Large intestine (tissue), 12 donors: ENCODE results near the gene RFC4. TPM values are rescaled to one million over a fixed set of nuclear protein-coding genes. Genes with fewer than 3 reads are reported as not detected.
"Not testable (repeated sequence)": the region's sequence is repeated elsewhere in the genome, so short reads cannot be mapped to it uniquely, and the experiment has no call there.

Source experiments
- DNase-seq, 2 donors: peaks; one replicate each; pipeline versions ENCODE4 v3.0.0 to v3.0.0-alpha.2; 2013
- H3K27ac ChIP-seq: one replicate; pipeline ENCODE4 v1.5.1; 2013; ENCODE audit warnings: low read length
- H3K27me3 ChIP-seq: 2 replicates; pipeline ENCODE4 v1.6.1; 2013; ENCODE audit warnings: low read length; ENCODE audit not compliant: control insufficient read depth, insufficient read depth
- H3K36me3 ChIP-seq: 2 replicates; pipeline ENCODE4 v1.6.1; 2013; ENCODE audit warnings: low read length; ENCODE audit not compliant: control insufficient read depth, insufficient read depth
- H3K4me1 ChIP-seq: one replicate; pipeline ENCODE4 v1.6.1; 2013; ENCODE audit warnings: low read length; ENCODE audit not compliant: control insufficient read depth, insufficient read depth
- H3K4me3 ChIP-seq: one replicate; pipeline ENCODE4 v1.5.1; 2013; ENCODE audit warnings: low read length
- H3K9me3 ChIP-seq: one replicate; pipeline ENCODE4 v1.6.1; 2013; ENCODE audit warnings: mild to moderate bottlenecking, low read depth, low read length, moderate library complexity; ENCODE audit not compliant: control insufficient read depth
- WGBS: methylation state at CpG from one replicate; pipeline ENCODE4 v1.1.5; 2013; ENCODE audit warnings: low lambda C conversion rate; ENCODE audit not compliant: insufficient coverage; 5-methylcytosine and 5-hydroxymethylcytosine counted together
- long read RNA-seq, 11 donors: transcript quantifications; one replicate each; lab custom pipeline, GENCODE V29; 2026
- polyA plus RNA-seq: library from polyadenylated mRNA; unstranded; fragments of 120-200 nt; gene quantifications from one replicate; pipeline ENCODE4 v1.2.1, GENCODE V29; 2013

RFC4 gene
- polyA plus RNA-seq, result 27.8 TPM
- long read RNA-seq, donor 1, partial matches to known transcripts, result 6 of 11 reads
- long read RNA-seq, donor 1, other reads (novel, unspliced or antisense), result 0 of 11 reads
- long read RNA-seq, donor 2, transcript RFC4-201 (11 exons, 1,384 nt), result major isoform, 7 of 17 reads
- long read RNA-seq, donor 2, partial matches to known transcripts, result 8 of 17 reads
- long read RNA-seq, donor 2, other reads (novel, unspliced or antisense), result 0 of 17 reads
- long read RNA-seq, donor 3, result 0 reads
- long read RNA-seq, donor 4, partial matches to known transcripts, result 0 of 1 reads
- long read RNA-seq, donor 4, other reads (novel, unspliced or antisense), result 0 of 1 reads
- long read RNA-seq, donor 5, partial matches to known transcripts, result 7 of 10 reads
- long read RNA-seq, donor 5, other reads (novel, unspliced or antisense), result 0 of 10 reads
- long read RNA-seq, donor 6, partial matches to known transcripts, result 6 of 10 reads
- long read RNA-seq, donor 6, other reads (novel, unspliced or antisense), result 0 of 10 reads
- long read RNA-seq, donor 7, partial matches to known transcripts, result 5 of 12 reads
- long read RNA-seq, donor 7, other reads (novel, unspliced or antisense), result 0 of 12 reads
- long read RNA-seq, donor 8, transcript RFC4-202 (11 exons, 1,448 nt), result major isoform, 7 of 21 reads
- long read RNA-seq, donor 8, partial matches to known transcripts, result 9 of 21 reads
- long read RNA-seq, donor 8, other reads (novel, unspliced or antisense), result 0 of 21 reads
- long read RNA-seq, donor 9, partial matches to known transcripts, result 6 of 11 reads
- long read RNA-seq, donor 9, other reads (novel, unspliced or antisense), result 0 of 11 reads
- long read RNA-seq, donor 10, partial matches to known transcripts, result 0 of 5 reads
- long read RNA-seq, donor 10, other reads (novel, unspliced or antisense), result 0 of 5 reads
- long read RNA-seq, donor 11, partial matches to known transcripts, result 9 of 16 reads
- long read RNA-seq, donor 11, other reads (novel, unspliced or antisense), result 0 of 16 reads

GRCh38 chr3:186806089-186807055, at the start of gene RFC4:
TSS of gene RFC4 (minus strand) at chr3:186806482. CDS start at chr3:186804713, 1,769 bp downstream.
- no peaks in the 10 kb centered on the region for H3K9me3 ChIP-seq
- H3K4me1 ChIP-seq, result peaks cover 7% of the 10 kb centered on the region
- no peaks in the 10 kb centered on the region for H3K27me3 ChIP-seq
- H3K27ac ChIP-seq, result peak within 1 kb of the TSS; percentile 89
- peak; percentile 78 to 92 for DNase-seq
- peak within 1 kb of the TSS; percentile 90 for H3K4me3 ChIP-seq
- WGBS, result no CpG with 5 or more reads among the region's 70 CpGs
- peaks cover 3% of the 10 kb centered on the region for H3K36me3 ChIP-seq

- DNase-seq, result no peak
- Histone ChIP-seq H3K27me3 (no peaks in the 10 kb centered on the region), H3K9me3 (peaks cover 4% of the 10 kb centered on the region), H3K4me1 (no peaks in the 10 kb centered on the region), H3K36me3 (no peaks in the 10 kb centered on the region), H3K4me3 (no peak overlapping the region), H3K27ac (no peak overlapping the region)
- WGBS, result no CpG with 5 or more reads among the region's 1 CpG
Measured at GRCh38 chr3:186854954-186855353, 48.7 kb upstream of the RFC4 start.

- no peak overlapping the region for H3K4me3 ChIP-seq
- H3K27ac ChIP-seq, result no peak overlapping the region
- no peaks in the 10 kb centered on the region for H3K27me3 ChIP-seq
- no peak for DNase-seq
- WGBS, result no CpG with 5 or more reads among the region's 8 CpGs
- no peaks in the 10 kb centered on the region for H3K36me3 ChIP-seq
- H3K4me1 ChIP-seq, result peaks cover 1% of the 10 kb centered on the region
- no peaks in the 10 kb centered on the region for H3K9me3 ChIP-seq
Measured at GRCh38 chr3:186854146-186854545, 47.9 kb upstream of the RFC4 start.

- Histone ChIP-seq H3K36me3 (no peaks in the 10 kb centered on the region), H3K27me3 (no peaks in the 10 kb centered on the region), H3K4me3 (no peak overlapping the region), H3K27ac (no peak overlapping the region), H3K4me1 (peaks cover 6% of the 10 kb centered on the region), H3K9me3 (no peaks in the 10 kb centered on the region)
- no peak for DNase-seq
- WGBS, result no CpG with 5 or more reads among the region's 6 CpGs
Measured at GRCh38 chr3:186852994-186853393, 46.7 kb upstream of the RFC4 start.

GRCh38 chr3:186851835-186852234, 45.6 kb upstream of the RFC4 start:
- H3K4me3 ChIP-seq, result not testable (repeated sequence)

GRCh38 chr3:186849374-186849975, 43.2 kb upstream of the RFC4 start:
- H3K4me3 ChIP-seq, result no peak overlapping the region
- WGBS, result no CpG with 5 or more reads among the region's 1 CpG
- H3K36me3 ChIP-seq, result no peaks in the 10 kb centered on the region
- no peak overlapping the region for H3K27ac ChIP-seq
- peaks cover 2% of the 10 kb centered on the region for H3K27me3 ChIP-seq
- peak in 1 of 2 donors; percentile 60 for DNase-seq
- H3K4me1 ChIP-seq, result peaks cover 6% of the 10 kb centered on the region
- H3K9me3 ChIP-seq, result no peaks in the 10 kb centered on the region

More at GRCh38 chr3:186851835-186852234, 45.6 kb upstream of the RFC4 start:
- not testable (repeated sequence) for DNase-seq, H3K9me3 ChIP-seq, H3K36me3 ChIP-seq, H3K27me3 ChIP-seq, H3K4me1 ChIP-seq, H3K27ac ChIP-seq
- WGBS, result no CpG with 5 or more reads among the region's 3 CpGs

GRCh38 chr3:186847437-186847836, 41.2 kb upstream of the RFC4 start:
- WGBS, result 40% methylated on average over 1 of the region's 2 CpGs
- DNase-seq, result no peak
- no peaks in the 10 kb centered on the region for H3K9me3 ChIP-seq

GRCh38 chr3:186845756-186846155, 39.5 kb upstream of the RFC4 start:
- Histone ChIP-seq H3K27me3 (peaks cover 2% of the 10 kb centered on the region), H3K36me3 (no peaks in the 10 kb centered on the region), H3K4me3 (no peak overlapping the region), H3K4me1 (peaks cover 6% of the 10 kb centered on the region), H3K9me3 (no peaks in the 10 kb centered on the region), H3K27ac (no peak overlapping the region)
- WGBS, result 100% methylated on average over 1 of the region's 10 CpGs
- DNase-seq, result no peak

More at GRCh38 chr3:186847437-186847836, 41.2 kb upstream of the RFC4 start:
- no peak overlapping the region for H3K4me3 ChIP-seq
- H3K27ac ChIP-seq, result no peak overlapping the region
- peaks cover 2% of the 10 kb centered on the region for H3K27me3 ChIP-seq
- peaks cover 6% of the 10 kb centered on the region for H3K4me1 ChIP-seq
- H3K36me3 ChIP-seq, result no peaks in the 10 kb centered on the region

GRCh38 chr3:186844908-186845307, 38.6 kb upstream of the RFC4 start:
- Histone ChIP-seq H3K36me3 (no peaks in the 10 kb centered on the region), H3K4me1 (peaks cover 6% of the 10 kb centered on the region), H3K27me3 (peaks cover 2% of the 10 kb centered on the region), H3K9me3 (no peaks in the 10 kb centered on the region), H3K27ac (no peak overlapping the region), H3K4me3 (no peak overlapping the region)
- no CpG with 5 or more reads among the region's 11 CpGs for WGBS
- DNase-seq, result no peak
